Body of pancreas (tissue), 4 donors: ENCODE measurements around the gene PITX3. TPM values are rescaled to one million over a fixed set of nuclear protein-coding genes. Genes with fewer than 3 reads are reported as not detected.
"Not testable (repeated sequence)": the region's sequence is repeated elsewhere in the genome, so short reads cannot be mapped to it uniquely, and the experiment has no call there.

ENCODE experiments used
- ATAC-seq: fragments of 150-250 bp; one replicate; pipeline ENCODE4 v1.9.1; 2016
- DNase-seq, 4 donors: peaks; one replicate each; pipeline ENCODE4 v3.0.0-alpha.2; 2019
- H3K27ac ChIP-seq, 4 donors: fragments of 200-600 bp; sonication (generic); 1 replicate in 3 of 4; 2 replicates in 1 of 4; pipeline versions ENCODE4 v1.5.1 to v1.6.1; 2016 to 2019; ENCODE audit warnings: mild to moderate bottlenecking in 1 of 4, mixed read lengths in 1 of 4, moderate library complexity in 1 of 4
- H3K27me3 ChIP-seq, 2 donors: fragments of 200-600 bp; sonication (generic); one replicate each; pipeline ENCODE4 v1.6.0; 2016; ENCODE audit warnings: mild to moderate bottlenecking in 1 of 2
- H3K36me3 ChIP-seq, 2 donors: fragments of 200-600 bp; sonication (generic); replicated peaks in 1 of 2; 2 replicates each; pipeline ENCODE4 v1.5.1; 2016; ENCODE audit warnings: low read depth in 2 of 2; ENCODE audit not compliant: insufficient read depth in 1 of 2
- H3K4me1 ChIP-seq: fragments of 200-600 bp; sonication (generic); one replicate; pipeline ENCODE4 v1.6.0; 2016
- H3K4me3 ChIP-seq, 2 donors: fragments of 200-600 bp; sonication (generic); 1 replicate in 1 of 2; 2 replicates in 1 of 2; pipeline ENCODE4 v1.5.1; 2016 to 2019
- H3K9me3 ChIP-seq, 3 donors: fragments of 200-600 bp; sonication (generic); 1 replicate in 2 of 3; 2 replicates in 1 of 3; pipeline ENCODE4 v1.5.1; 2016
- CTCF ChIP-seq, 7 experiments: fragments of 450-650 bp in 4 of 7; fragments of 200-600 bp in 3 of 7; sonication (generic) in 3 of 7; IDR thresholded peaks; one replicate each; pipeline ENCODE4 v1.5.1; 2016 to 2019; ENCODE audit warnings: antibody characterized with exemption in 7 of 7
- POLR2A ChIP-seq, 3 donors: fragments of 450-650 bp; IDR thresholded peaks; one replicate each; pipeline ENCODE4 v1.6.1; 2016; ENCODE audit warnings: antibody characterized with exemption in 3 of 3, mild to moderate bottlenecking in 2 of 3
- WGBS, 2 donors: methylation state at CpG; one replicate each; pipeline ENCODE4 v1.1.5; 2017; 5-methylcytosine and 5-hydroxymethylcytosine counted together
- intact Hi-C: fragments of 100-400 bp; cut with DNase I; formaldehyde crosslinking; loops from one replicate; pipeline ENCODE4 v1.15.1; 2023
- total RNA-seq, 2 donors: library from RNA; depleted of rRNA; stranded (reverse); fragments of >200 nt; gene quantifications; one replicate each; pipeline ENCODE4 v1.1.0, GENCODE V29; 2016

PITX3 gene
- total RNA-seq, 2 donors from 2014 or later: not detected

- Histone ChIP-seq H3K9me3 (no peaks in the 10 kb centered on the region), H3K36me3 (no peaks in the 10 kb centered on the region), H3K27ac (no peak overlapping the region), H3K27me3 (no peaks in the 10 kb centered on the region), H3K4me1 (no peaks in the 10 kb centered on the region), H3K4me3 (no peak overlapping the region)
- intact Hi-C loops: no loop called here
- ATAC-seq (no peak), DNase-seq (no peak)
- no peak for TF ChIP-seq POLR2A (IDR thresholded peaks at IDR 0.05)
- no peak for TF ChIP-seq CTCF (IDR thresholded peaks at IDR 0.05)
- WGBS, 2 donors: 59 to 70% methylated on average over 5 of the region's 5 CpGs
These were observed 21.9 kb downstream of the PITX3 start for GRCh38 chr10:102219370-102219769.

GRCh38 chr10:102213599-102213998, 27.7 kb downstream of the PITX3 start:
- not testable (repeated sequence) for H3K4me1 ChIP-seq
- WGBS, 2 donors: 68 to 73% methylated on average over 4 of the region's 4 CpGs

GRCh38 chr10:102211615-102212299, 29.6 kb downstream of the PITX3 start:
- no peaks in the 10 kb centered on the region for H3K4me1 ChIP-seq
- H3K27me3 ChIP-seq: no peaks in the 10 kb centered on the region
- 76 to 78% methylated on average over 3 of the region's 3 CpGs for WGBS, 2 donors
- DNase-seq (no peak), ATAC-seq (no peak)
- intact Hi-C loops: no loop called here
- no peak overlapping the region for H3K4me3 ChIP-seq
- no peaks in the 10 kb centered on the region for H3K9me3 ChIP-seq
- H3K36me3 ChIP-seq: no peaks in the 10 kb centered on the region
- TF ChIP-seq CTCF (IDR thresholded peaks at IDR 0.05): no peak
- no peak for TF ChIP-seq POLR2A (IDR thresholded peaks at IDR 0.05)
- no peak overlapping the region for H3K27ac ChIP-seq

More at GRCh38 chr10:102213599-102213998, 27.7 kb downstream of the PITX3 start:
- intact Hi-C loops, H3K27me3 ChIP-seq, DNase-seq, ATAC-seq, H3K4me3 ChIP-seq, H3K9me3 ChIP-seq, H3K36me3 ChIP-seq, H3K27ac ChIP-seq: not testable (repeated sequence)

- H3K27ac ChIP-seq: no peak overlapping the region
- TF ChIP-seq POLR2A (IDR thresholded peaks at IDR 0.05): no peak
- no peak for TF ChIP-seq CTCF (IDR thresholded peaks at IDR 0.05)
- intact Hi-C loops: no loop called here
- ATAC-seq: no peak
- 47 to 50% methylated on average over 5 of the region's 5 CpGs for WGBS, 2 donors
- no peaks in the 10 kb centered on the region for H3K27me3 ChIP-seq
- H3K36me3 ChIP-seq: no peaks in the 10 kb centered on the region
- H3K4me1 ChIP-seq: no peaks in the 10 kb centered on the region
- peaks cover 0 to 11% (median 0%) of the 10 kb centered on the region in 3 donors for H3K9me3 ChIP-seq
- DNase-seq: no peak
- no peak overlapping the region for H3K4me3 ChIP-seq
These were observed 32.8 kb downstream of the PITX3 start for GRCh38 chr10:102208311-102209035.

- peaks cover 0 to 11% (median 0%) of the 10 kb centered on the region in 3 donors for H3K9me3 ChIP-seq
- WGBS, 2 donors: 40 to 60% methylated on average over 1 of the region's 1 CpG
- TF ChIP-seq POLR2A (IDR thresholded peaks at IDR 0.05): no peak
- no peak for TF ChIP-seq CTCF (IDR thresholded peaks at IDR 0.05)
- ATAC-seq: no peak
- no peaks in the 10 kb centered on the region for H3K36me3 ChIP-seq
- intact Hi-C loops: no loop called here
- H3K27ac ChIP-seq: no peak overlapping the region
- no peaks in the 10 kb centered on the region for H3K4me1 ChIP-seq
- DNase-seq: no peak
- H3K4me3 ChIP-seq: no peak overlapping the region
- H3K27me3 ChIP-seq: no peaks in the 10 kb centered on the region
These were observed 38.9 kb downstream of the PITX3 start for GRCh38 chr10:102202386-102202785.
